ENCODE data around the gene BRD1. TPM values are rescaled to one million over a fixed set of nuclear protein-coding genes. Genes with fewer than 3 reads are reported as not detected.

Gene BRD1
- total RNA-seq, 1 experiment from 2014 or later: 31.3 TPM

DNA sequence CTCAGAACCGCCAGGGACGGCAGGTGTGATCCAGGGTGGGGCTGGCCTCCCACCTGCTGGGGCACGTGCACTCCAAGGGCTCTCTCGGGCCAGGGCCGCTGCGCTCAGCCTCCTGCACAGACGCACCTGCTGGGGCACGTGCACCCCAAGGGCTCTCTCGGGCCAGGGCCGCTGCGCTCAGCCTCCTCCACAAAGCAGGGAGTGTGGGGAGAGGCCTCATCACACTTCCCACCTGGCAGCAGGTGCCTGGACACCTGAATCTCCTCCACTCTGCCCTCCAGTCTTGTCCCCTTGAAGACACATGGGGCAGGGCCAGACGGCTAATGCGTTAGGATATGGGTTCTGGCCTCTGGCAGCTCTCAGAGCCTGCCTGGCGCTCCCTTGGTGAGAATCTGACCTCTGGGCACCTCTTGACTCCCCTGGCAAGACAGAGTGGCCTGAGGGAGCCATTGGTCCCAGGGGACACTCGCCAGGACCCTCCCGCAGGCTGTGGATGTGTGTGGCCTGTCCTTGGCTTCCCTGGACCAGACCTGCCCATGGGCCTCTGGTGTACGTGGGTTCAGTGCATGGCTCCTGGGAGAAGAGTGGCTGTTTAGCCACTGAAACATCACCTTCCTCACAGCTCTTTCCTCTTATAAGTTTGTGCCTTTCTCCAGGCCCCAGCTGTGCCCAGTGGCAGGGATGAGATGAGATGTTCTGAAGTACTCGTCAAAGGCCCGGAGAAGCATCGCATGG lies 73.5 kb downstream of the BRD1 start:
- DNase-seq (ENCODE audit: low read depth, low spot score) (no peak), ATAC-seq (0 out of 2 replicates have a peak, but pooled peaks have one; percentile 9)
- no peak overlapping the region for H3K9ac ChIP-seq (ENCODE audit: low read length)
- no peaks in the 10 kb centered on the region for H3K9me3 ChIP-seq (ENCODE audit: control insufficient read depth in 1 of 2, insufficient read depth in 1 of 2, low read depth in 1 of 2, low read length in 2 of 2)
- no peak overlapping the region for H3K4me2 ChIP-seq (ENCODE audit: low read length)
- H3K4me3 ChIP-seq (replicated peaks in 1 of 2; ENCODE audit: low read depth in 1 of 2, low read length in 2 of 2): no peak overlapping the region
- H3K27ac ChIP-seq (ENCODE audit: low read depth, low read length): no peak overlapping the region
- intact Hi-C loops (cut with micrococcal nuclease): no loop called here
- no TSS peak for BruUV-seq (replicated peaks)
- H3K79me2 ChIP-seq (ENCODE audit: insufficient read depth, low read length): no peaks in the 10 kb centered on the region
- H3K36me3 ChIP-seq (ENCODE audit: control insufficient read depth in 1 of 2, insufficient read depth in 2 of 2, low read length in 2 of 2): no peaks in the 10 kb centered on the region
- no peak overlapping the region for H2AFZ ChIP-seq (ENCODE audit: low read depth, low read length, poor library complexity, severe bottlenecking)
- no peaks in the 10 kb centered on the region for H3K27me3 ChIP-seq (ENCODE audit: insufficient read depth, low read length)
- no peaks in the 10 kb centered on the region for H3K9me2 ChIP-seq (ENCODE audit: insufficient read depth)
- POLR2A ChIA-PET: no interaction called here
- H3K4me1 ChIP-seq (ENCODE audit: control insufficient read depth in 1 of 2, insufficient read depth in 2 of 2, low read length in 2 of 2): no peaks in the 10 kb centered on the region
- CTCF ChIA-PET: no interaction called here
- RAD21 ChIA-PET (ENCODE audit: low non-redundant PET in 1 of 2, low total read pairs in 2 of 2, uncharacterized antibody in 2 of 2, unreplicated experiment in 2 of 2): no interaction called here
- TF ChIP-seq SP1 (IDR thresholded peaks at IDR 0.05; ENCODE audit: low read depth): no peak
- no peak for TF ChIP-seq POLR2A (IDR thresholded peaks at IDR 0.05; ENCODE audit: borderline replicate concordance, extremely low read depth, insufficient read depth, insufficient read length)
- TF ChIP-seq, protein P1, sequence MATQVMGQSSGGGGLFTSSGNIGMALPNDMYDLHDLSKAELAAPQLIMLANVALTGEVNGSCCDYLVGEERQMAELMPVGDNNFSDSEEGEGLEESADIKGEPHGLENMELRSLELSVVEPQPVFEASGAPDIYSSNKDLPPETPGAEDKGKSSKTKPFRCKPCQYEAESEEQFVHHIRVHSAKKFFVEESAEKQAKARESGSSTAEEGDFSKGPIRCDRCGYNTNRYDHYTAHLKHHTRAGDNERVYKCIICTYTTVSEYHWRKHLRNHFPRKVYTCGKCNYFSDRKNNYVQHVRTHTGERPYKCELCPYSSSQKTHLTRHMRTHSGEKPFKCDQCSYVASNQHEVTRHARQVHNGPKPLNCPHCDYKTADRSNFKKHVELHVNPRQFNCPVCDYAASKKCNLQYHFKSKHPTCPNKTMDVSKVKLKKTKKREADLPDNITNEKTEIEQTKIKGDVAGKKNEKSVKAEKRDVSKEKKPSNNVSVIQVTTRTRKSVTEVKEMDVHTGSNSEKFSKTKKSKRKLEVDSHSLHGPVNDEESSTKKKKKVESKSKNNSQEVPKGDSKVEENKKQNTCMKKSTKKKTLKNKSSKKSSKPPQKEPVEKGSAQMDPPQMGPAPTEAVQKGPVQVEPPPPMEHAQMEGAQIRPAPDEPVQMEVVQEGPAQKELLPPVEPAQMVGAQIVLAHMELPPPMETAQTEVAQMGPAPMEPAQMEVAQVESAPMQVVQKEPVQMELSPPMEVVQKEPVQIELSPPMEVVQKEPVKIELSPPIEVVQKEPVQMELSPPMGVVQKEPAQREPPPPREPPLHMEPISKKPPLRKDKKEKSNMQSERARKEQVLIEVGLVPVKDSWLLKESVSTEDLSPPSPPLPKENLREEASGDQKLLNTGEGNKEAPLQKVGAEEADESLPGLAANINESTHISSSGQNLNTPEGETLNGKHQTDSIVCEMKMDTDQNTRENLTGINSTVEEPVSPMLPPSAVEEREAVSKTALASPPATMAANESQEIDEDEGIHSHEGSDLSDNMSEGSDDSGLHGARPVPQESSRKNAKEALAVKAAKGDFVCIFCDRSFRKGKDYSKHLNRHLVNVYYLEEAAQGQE (IDR thresholded peaks at IDR 0.05; ENCODE audit: low read depth): no peak
- no peaks in the 10 kb centered on the region for H4K20me1 ChIP-seq (ENCODE audit: insufficient read depth)

DNA sequence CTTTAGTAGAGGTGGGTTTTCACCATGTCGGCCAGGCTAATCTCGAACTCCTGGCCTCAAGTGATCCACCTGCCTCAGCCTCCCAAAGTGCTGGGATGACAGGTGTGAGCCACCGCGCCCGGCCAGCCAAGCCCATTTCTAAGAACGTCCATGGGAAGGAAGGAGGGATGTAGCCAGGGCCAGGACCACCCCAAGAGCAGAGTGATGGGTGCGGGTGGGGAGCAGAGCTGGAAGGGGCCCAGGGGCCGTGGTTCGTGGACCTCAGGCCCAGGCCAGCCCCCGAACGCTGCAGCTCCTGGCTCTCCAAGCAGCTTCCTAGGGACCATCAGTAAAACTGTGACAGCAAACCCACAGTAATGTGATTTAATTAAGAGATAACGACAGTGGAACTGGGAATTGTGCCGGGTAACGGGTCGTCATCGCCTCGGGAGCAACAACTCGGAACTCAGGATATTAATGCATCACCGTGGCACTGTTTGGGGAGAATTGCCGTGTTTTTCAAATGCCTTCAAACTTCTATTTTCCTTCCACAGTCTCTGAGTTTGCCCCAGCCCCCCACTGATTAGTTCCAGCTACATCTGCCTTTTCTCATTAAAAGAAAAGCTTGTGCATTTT lies 74.3 kb downstream of the BRD1 start:
- H3K9me2 ChIP-seq (ENCODE audit: insufficient read depth): no peaks in the 10 kb centered on the region
- no peaks in the 10 kb centered on the region for H3K4me1 ChIP-seq (ENCODE audit: control insufficient read depth in 1 of 2, insufficient read depth in 2 of 2, low read length in 2 of 2)
- H3K27ac ChIP-seq (ENCODE audit: low read depth, low read length): no peak overlapping the region
- H3K4me3 ChIP-seq (replicated peaks in 1 of 2; ENCODE audit: low read depth in 1 of 2, low read length in 2 of 2): no peak overlapping the region
- no peaks in the 10 kb centered on the region for H4K20me1 ChIP-seq (ENCODE audit: insufficient read depth)
- ChIA-PET CTCF (no interaction called here), RAD21 (ENCODE audit: low non-redundant PET in 1 of 2, low total read pairs in 2 of 2, uncharacterized antibody in 2 of 2, unreplicated experiment in 2 of 2) (no interaction called here), POLR2A (no interaction called here)
- intact Hi-C loops (cut with micrococcal nuclease): no loop called here
- no peaks in the 10 kb centered on the region; a peak in 1 of 4 replicates for H3K9me3 ChIP-seq (ENCODE audit: control insufficient read depth in 1 of 2, insufficient read depth in 1 of 2, low read depth in 1 of 2, low read length in 2 of 2)
- H2AFZ ChIP-seq (ENCODE audit: low read depth, low read length, poor library complexity, severe bottlenecking): no peak overlapping the region
- no peaks in the 10 kb centered on the region for H3K27me3 ChIP-seq (ENCODE audit: insufficient read depth, low read length)
- DNase-seq (ENCODE audit: low read depth, low spot score): no peak
- H3K4me2 ChIP-seq (ENCODE audit: low read length): no peak overlapping the region
- no peaks in the 10 kb centered on the region for H3K36me3 ChIP-seq (ENCODE audit: control insufficient read depth in 1 of 2, insufficient read depth in 2 of 2, low read length in 2 of 2)
- H3K79me2 ChIP-seq (ENCODE audit: insufficient read depth, low read length): no peaks in the 10 kb centered on the region
- no peak overlapping the region for H3K9ac ChIP-seq (ENCODE audit: low read length)
- BruUV-seq (replicated peaks): no TSS peak
- TF ChIP-seq, protein P2, sequence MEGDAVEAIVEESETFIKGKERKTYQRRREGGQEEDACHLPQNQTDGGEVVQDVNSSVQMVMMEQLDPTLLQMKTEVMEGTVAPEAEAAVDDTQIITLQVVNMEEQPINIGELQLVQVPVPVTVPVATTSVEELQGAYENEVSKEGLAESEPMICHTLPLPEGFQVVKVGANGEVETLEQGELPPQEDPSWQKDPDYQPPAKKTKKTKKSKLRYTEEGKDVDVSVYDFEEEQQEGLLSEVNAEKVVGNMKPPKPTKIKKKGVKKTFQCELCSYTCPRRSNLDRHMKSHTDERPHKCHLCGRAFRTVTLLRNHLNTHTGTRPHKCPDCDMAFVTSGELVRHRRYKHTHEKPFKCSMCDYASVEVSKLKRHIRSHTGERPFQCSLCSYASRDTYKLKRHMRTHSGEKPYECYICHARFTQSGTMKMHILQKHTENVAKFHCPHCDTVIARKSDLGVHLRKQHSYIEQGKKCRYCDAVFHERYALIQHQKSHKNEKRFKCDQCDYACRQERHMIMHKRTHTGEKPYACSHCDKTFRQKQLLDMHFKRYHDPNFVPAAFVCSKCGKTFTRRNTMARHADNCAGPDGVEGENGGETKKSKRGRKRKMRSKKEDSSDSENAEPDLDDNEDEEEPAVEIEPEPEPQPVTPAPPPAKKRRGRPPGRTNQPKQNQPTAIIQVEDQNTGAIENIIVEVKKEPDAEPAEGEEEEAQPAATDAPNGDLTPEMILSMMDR (IDR thresholded peaks at IDR 0.05 in 2 of 3, conservative IDR thresholded peaks at IDR 0.05 in 1 of 3; ENCODE audit: borderline replicate concordance in 1 of 3, insufficient read depth in 1 of 3, low read depth in 2 of 3, low read length in 2 of 3): no peak
- TF ChIP-seq ZNF274 (IDR thresholded peaks at IDR 0.05; ENCODE audit: low read depth, low read length): no peak
- TF ChIP-seq EZH2 (IDR thresholded peaks at IDR 0.05): no peak
- no peak for ATAC-seq
